Body of pancreas (tissue), 4 donors: ENCODE data around the gene ANTKMT.
A peak's percentile ranks its signal among the peaks of the same experiment; 100 is the strongest.

Experiments used
- CTCF ChIP-seq, 7 experiments: fragments of 450-650 bp in 4 of 7; fragments of 200-600 bp in 3 of 7; sonication (generic) in 3 of 7; IDR thresholded peaks; one replicate each; pipeline ENCODE4 v1.5.1; 2016 to 2019; ENCODE audit warnings: antibody characterized with exemption in 7 of 7
- POLR2A ChIP-seq, 3 donors: fragments of 450-650 bp; IDR thresholded peaks; one replicate each; pipeline ENCODE4 v1.6.1; 2016; ENCODE audit warnings: antibody characterized with exemption in 3 of 3, mild to moderate bottlenecking in 2 of 3

- TF ChIP-seq CTCF (IDR thresholded peaks at IDR 0.05) (peak in 1 of 7 experiments; percentile 7), POLR2A (IDR thresholded peaks at IDR 0.05) (no peak)
Observed at GRCh38 chr16:719815-720446, 1.0 kb upstream of the ANTKMT start.
